ENCODE measurements around the gene AFF3. TPM values are rescaled to one million over a fixed set of nuclear protein-coding genes. Genes with fewer than 3 reads are reported as not detected.

AFF3 gene
- total and polyA plus RNA-seq, 2 of the 8 experiments (the other 6 are each of a cell fraction or from before 2014, with no cell fraction given): 0.27 to 3.0 TPM

DNA sequence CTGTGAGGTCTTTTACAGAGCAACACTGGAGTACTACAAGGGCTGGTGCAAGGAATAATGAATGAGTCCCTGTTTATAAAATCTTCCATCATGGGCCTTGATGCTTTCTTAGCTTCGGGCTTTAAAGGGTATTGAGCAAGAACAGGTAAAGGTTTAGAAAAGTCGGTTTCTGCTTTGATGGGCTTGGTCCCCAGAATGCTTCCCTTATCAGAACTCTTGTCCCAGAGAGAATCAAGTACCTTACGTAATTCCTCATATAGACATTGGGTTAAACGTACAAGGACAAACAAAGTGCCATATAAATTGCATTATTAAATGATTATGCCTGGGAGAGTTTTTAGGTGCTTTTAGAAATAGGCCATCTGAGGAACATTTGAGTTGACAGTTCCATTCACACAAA lies 628.0 kb downstream of the AFF3 start:
- H3K79me1 ChIP-seq (ENCODE audit: low read depth, low read length): no peaks in the 10 kb centered on the region; the same call in 1 of the 2 replicates
- no peak overlapping the region for H3K4ac ChIP-seq (replicated peaks; ENCODE audit: insufficient read length, low read depth, low read length)
- no peak overlapping the region for H3K9ac ChIP-seq (replicated peaks in 1 of 4; ENCODE audit: extremely low read depth in 1 of 4, low read depth in 3 of 4, low read length in 3 of 4)
- no peak overlapping the region for H3K4me2 ChIP-seq (ENCODE audit: insufficient read depth in 1 of 2, low read depth in 2 of 2, low read length in 2 of 2)
- ChIA-PET POLR2A (ENCODE audit: partially characterized antibody) (no interaction called here), CTCF (ENCODE audit: partially characterized antibody) (interaction anchor here (0.6 kb wide), 1 partner anchor 1895 kb away, joined by 3 read pairs; no protein-coding TSS in a partner anchor)
- no peak for FAIRE-seq
- no peaks in the 10 kb centered on the region for H3K79me2 ChIP-seq (ENCODE audit: control insufficient read depth in 1 of 2, insufficient read depth in 2 of 2, low read length in 2 of 2)
- no peaks in the 10 kb centered on the region; a peak in 1 of 7 replicates for H3K27me3 ChIP-seq (replicated peaks in 1 of 4; ENCODE audit: control insufficient read depth in 3 of 4, extremely low read depth in 1 of 4, insufficient read depth in 3 of 4, low read length in 3 of 4)
- no peak overlapping the region for H2BK120ac ChIP-seq (replicated peaks; ENCODE audit: low read depth, low read length)
- no peaks in the 10 kb centered on the region for H3K9me3 ChIP-seq (ENCODE audit: insufficient read depth in 2 of 2, low read depth in 1 of 2, low read length in 1 of 2)
- no peak overlapping the region for H3K14ac ChIP-seq (ENCODE audit: insufficient read length)
- H2AK5ac ChIP-seq (ENCODE audit: low read depth, low read length): no peak overlapping the region
- no peak overlapping the region for H3K4me3 ChIP-seq (ENCODE audit: extremely low read depth in 1 of 4, insufficient read depth in 2 of 4, low read depth in 3 of 4, low read length in 4 of 4)
- H3K4me1 ChIP-seq (replicated peaks in 1 of 4; ENCODE audit: control insufficient read depth in 3 of 4, insufficient read depth in 4 of 4, low read length in 3 of 4): no peaks in the 10 kb centered on the region
- 92% methylated on average over 4 of the region's 4 CpGs; no CpG with 5 or more reads in 1 of the 2 experiments for WGBS, 2 experiments (ENCODE audit: extremely low coverage in 1 of 2, insufficient coverage in 1 of 2, insufficient read length in 1 of 2, insufficient replicate concordance in 2 of 2, low coverage in 1 of 2, low lambda C conversion rate in 2 of 2, missing lambda C conversion rate in 1 of 2)
- no peaks in the 10 kb centered on the region for H3K23me2 ChIP-seq (ENCODE audit: low read depth, low read length)
- H3K18ac ChIP-seq (ENCODE audit: extremely low read depth, low read length): no peak overlapping the region
- no peak overlapping the region for H3K27ac ChIP-seq (ENCODE audit: low read depth, low read length)
- H2BK5ac ChIP-seq (ENCODE audit: low read depth, low read length): no peak overlapping the region
- no peak overlapping the region for H2BK15ac ChIP-seq (ENCODE audit: low read length)
- H4K5ac ChIP-seq (ENCODE audit: insufficient read length, low read depth, low read length): no peak overlapping the region
- no peak overlapping the region for H3K23ac ChIP-seq (ENCODE audit: insufficient read length)
- H2BK12ac ChIP-seq (ENCODE audit: low read depth, low read length): no peak overlapping the region
- no peaks in the 10 kb centered on the region for H3K36me3 ChIP-seq (ENCODE audit: control insufficient read depth in 2 of 4, insufficient read depth in 4 of 4, low read length in 3 of 4)
- H4K91ac ChIP-seq (replicated peaks; ENCODE audit: insufficient read length, low read length): no peak overlapping the region
- no peak overlapping the region for H2BK20ac ChIP-seq (ENCODE audit: low read length)
- H3K56ac ChIP-seq (replicated peaks; ENCODE audit: insufficient read length, low read depth, low read length): no peak overlapping the region
- H4K20me1 ChIP-seq (replicated peaks in 1 of 2; ENCODE audit: control insufficient read depth in 1 of 2, insufficient read depth in 2 of 2, low read length in 2 of 2): no peaks in the 10 kb centered on the region
- H2AFZ ChIP-seq (ENCODE audit: low read length): no peak overlapping the region
- no peak overlapping the region for H4K8ac ChIP-seq (ENCODE audit: extremely low read depth, insufficient read depth, low read length)
- DNase-seq (ENCODE audit: low read depth in 1 of 2, low spot score in 2 of 2): no peak
- TF ChIP-seq, protein P1, sequence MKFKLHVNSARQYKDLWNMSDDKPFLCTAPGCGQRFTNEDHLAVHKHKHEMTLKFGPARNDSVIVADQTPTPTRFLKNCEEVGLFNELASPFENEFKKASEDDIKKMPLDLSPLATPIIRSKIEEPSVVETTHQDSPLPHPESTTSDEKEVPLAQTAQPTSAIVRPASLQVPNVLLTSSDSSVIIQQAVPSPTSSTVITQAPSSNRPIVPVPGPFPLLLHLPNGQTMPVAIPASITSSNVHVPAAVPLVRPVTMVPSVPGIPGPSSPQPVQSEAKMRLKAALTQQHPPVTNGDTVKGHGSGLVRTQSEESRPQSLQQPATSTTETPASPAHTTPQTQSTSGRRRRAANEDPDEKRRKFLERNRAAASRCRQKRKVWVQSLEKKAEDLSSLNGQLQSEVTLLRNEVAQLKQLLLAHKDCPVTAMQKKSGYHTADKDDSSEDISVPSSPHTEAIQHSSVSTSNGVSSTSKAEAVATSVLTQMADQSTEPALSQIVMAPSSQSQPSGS (IDR thresholded peaks at IDR 0.05; ENCODE audit: low read length): no peak
- TF ChIP-seq BRCA1 (IDR thresholded peaks at IDR 0.05; ENCODE audit: low read depth, low read length): no peak
- no peak for TF ChIP-seq JUN (IDR thresholded peaks at IDR 0.05; ENCODE audit: low read depth, low read length)
- TF ChIP-seq, protein P2, sequence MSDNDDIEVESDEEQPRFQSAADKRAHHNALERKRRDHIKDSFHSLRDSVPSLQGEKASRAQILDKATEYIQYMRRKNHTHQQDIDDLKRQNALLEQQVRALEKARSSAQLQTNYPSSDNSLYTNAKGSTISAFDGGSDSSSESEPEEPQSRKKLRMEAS (IDR thresholded peaks at IDR 0.05): no peak
- no peak for TF ChIP-seq RFX5 (IDR thresholded peaks at IDR 0.05; ENCODE audit: borderline replicate concordance, low read depth, low read length)
- no peak for TF ChIP-seq SIN3A (conservative IDR thresholded peaks at IDR 0.05 in 1 of 2, IDR thresholded peaks at IDR 0.05 in 1 of 2; ENCODE audit: low read depth in 1 of 2, low read length in 2 of 2)
- no peak for TF ChIP-seq EGR1 (IDR thresholded peaks at IDR 0.05; ENCODE audit: borderline replicate concordance, low read depth, low read length)
- TF ChIP-seq KDM5A (IDR thresholded peaks at IDR 0.05; ENCODE audit: low read length): no peak
- no peak for TF ChIP-seq RXRA (IDR thresholded peaks at IDR 0.05; ENCODE audit: insufficient read depth, low read depth, low read length)
- TF ChIP-seq, protein P3, sequence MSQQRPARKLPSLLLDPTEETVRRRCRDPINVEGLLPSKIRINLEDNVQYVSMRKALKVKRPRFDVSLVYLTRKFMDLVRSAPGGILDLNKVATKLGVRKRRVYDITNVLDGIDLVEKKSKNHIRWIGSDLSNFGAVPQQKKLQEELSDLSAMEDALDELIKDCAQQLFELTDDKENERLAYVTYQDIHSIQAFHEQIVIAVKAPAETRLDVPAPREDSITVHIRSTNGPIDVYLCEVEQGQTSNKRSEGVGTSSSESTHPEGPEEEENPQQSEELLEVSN (IDR thresholded peaks at IDR 0.05): no peak
- no peak for TF ChIP-seq ASH2L (IDR thresholded peaks at IDR 0.05; ENCODE audit: low read length)
